HG03064 (cell line): ENCODE results near the gene PRXL2C.
"Not testable (repeated sequence)": the region's sequence is repeated elsewhere in the genome, so short reads cannot be mapped to it uniquely, and the experiment has no call there.

Experiments
- ATAC-seq: cut with Tn5 transposase; IDR thresholded peaks from one replicate; pipeline ENCODE4 v1.9.1; 2021; ENCODE audit warnings: low read depth; ENCODE audit not compliant: unreplicated experiment

PRXL2C gene

DNA sequence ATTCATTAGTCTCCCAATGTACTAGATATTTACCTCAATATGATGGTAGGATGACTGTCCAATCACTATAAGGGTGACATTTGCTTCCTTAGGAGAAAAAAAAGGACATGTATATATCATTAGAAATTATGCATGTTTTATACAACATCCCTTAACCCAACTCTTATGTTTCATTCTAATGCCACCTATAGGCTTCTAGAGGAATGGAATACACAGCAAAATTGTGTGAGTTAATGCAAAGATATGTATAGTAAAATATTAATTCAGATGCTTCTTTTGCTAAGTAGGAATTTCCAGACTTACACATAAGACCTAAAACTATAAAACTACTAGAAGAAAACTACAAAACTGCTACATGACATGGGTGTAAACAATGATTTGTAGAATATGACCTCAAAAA, 3.5 kb downstream of the PRXL2C start:
- no peak for ATAC-seq

DNA sequence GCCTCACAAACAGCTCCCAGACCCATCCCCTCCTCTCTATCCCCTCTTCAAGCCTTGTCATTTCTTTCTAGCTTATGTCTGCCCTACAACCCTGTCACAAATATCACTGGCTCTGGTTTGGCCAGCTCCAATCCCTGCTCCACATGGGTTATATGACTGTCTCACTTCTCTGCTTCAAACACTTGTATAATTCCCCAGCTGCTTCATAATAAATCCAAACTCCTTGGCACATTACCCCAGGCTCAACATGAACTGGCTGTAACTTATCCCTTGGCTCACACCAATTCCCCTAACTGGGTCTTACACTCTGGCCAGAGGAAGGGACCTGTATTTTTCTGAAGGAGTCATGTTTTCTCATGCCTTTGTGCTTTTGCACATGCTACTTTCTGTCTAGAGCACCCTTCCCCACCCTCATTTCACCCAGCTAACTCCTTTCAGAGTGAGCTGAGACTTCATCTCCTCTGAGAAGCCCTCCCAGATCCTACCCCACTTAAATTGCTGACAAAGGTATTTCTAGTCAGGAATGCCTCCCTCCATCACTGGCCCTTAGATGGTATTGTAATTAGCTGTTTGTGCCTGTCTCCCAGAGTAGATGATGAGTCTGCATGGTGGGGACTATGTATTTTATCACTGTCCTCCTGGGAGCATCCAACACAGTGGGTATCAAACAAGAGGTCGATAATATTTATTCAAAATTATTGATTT, 5.3 kb downstream of the PRXL2C start:
- ATAC-seq: no peak

DNA sequence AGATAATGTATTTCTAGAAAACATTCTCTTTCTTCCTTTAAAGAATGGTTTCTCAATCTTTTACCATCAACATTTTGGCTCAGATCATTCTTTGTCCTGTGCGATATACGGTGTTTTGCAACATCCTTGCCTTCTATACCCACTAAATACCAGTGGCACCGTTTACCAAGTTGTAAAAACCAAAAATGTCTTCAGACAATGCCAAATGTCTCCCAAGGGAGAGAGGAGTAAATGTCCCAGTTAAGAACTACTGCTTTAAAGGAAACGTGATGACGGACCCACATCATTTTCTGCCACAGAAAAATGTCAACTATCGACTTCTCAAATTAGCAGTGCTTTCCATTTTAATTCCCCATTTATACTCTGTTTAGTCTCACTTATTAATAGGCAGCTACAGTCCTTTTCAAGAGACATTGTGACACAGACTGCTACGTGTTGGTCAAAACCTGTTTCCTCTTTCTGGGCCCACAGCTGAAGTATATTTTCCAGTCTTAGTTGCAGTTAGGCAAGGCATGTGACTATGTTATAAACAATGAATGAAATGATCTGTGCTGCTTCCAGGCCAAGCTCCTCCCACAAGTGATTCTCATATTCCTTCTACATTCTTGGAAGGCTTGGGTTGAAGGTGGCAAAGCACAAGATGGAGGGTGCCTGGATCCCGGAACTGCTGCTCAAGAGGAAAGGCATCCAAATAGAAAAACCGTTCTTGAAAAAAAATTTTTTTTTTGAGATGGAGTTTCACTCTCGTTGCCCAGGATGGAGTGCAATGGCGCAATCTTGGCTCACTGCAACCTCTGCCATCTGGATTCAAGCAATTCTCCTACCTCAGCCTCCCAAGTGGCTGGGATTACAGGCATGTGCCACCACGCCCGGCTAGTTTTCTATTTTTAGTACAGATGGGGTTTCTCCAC, 8.8 kb downstream of the PRXL2C start:
- no peak for ATAC-seq

DNA sequence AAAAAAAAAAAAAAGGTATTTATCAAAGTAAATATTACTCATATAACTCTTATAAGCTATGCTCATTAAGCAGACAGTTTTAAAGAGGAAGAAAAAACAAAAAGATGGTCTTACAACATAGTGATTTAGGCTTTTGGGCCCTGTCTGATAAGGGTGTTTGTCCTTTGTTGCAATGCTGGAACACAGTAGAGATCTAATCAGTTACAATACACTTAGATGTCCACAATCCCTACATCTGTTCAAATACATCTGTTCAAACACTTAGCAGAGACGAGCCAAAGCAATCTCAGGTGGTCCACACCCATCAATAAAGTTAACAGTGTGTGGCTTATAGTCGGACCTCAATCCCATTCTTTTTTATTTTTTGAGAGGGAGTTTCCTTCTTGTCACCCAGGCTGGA, 11.0 kb downstream of the PRXL2C start:
- ATAC-seq: no peak

DNA sequence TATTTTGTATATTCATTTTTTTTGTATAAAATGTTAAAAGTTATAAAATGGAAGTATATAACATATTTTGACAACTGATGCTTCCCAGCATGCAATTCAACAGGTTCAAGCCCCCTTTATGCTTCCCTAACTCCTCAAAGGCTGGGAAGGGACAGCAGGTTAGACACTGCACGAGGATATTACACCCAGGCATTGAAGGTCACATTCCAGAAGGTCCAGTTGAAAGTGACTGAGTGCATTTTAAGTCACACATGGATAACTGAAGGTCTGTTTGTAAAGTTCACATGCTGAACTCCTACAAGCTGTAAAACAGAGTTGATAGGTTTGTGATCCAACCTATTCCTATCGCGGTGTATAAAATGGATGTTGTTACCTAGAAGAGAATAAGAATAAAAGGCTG, 13.6 kb downstream of the PRXL2C start:
- no peak for ATAC-seq

DNA sequence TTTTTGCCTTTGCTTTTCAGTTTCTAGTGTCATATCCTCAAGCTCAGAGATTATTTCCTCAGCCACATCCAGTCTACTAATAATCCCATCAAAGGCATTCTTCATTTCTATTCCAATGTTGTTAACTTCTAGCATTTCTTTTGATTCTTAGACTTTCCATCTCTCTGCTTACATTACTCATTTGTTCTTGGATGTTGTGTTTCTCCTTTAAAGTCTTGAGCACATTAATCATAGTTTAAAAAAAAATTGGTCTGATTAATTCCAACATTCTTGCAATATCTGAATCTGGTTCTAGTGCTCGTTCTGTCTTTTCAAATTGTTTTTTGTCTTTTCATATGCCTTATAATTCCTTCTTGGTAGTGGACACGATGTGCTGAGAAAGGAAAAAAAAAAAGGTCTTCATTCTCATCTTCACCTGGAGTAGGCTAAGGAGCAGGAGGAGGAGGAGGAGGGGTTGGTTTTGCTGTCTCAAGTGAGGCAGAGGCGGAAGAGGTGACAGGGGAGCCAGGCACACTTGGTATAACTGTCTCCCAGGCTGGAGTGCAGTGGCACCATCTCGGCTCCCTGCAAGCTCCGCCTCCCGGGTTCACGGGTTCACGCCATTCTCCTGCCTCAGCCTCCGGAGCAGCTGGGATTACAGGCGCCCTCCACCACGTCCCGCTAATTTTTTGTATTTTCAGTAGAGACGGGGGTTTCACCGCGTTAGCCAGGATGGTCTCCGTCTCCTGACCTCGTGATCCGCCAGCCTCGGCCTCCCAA, 16.3 kb downstream of the PRXL2C start:
- no peak for ATAC-seq

DNA sequence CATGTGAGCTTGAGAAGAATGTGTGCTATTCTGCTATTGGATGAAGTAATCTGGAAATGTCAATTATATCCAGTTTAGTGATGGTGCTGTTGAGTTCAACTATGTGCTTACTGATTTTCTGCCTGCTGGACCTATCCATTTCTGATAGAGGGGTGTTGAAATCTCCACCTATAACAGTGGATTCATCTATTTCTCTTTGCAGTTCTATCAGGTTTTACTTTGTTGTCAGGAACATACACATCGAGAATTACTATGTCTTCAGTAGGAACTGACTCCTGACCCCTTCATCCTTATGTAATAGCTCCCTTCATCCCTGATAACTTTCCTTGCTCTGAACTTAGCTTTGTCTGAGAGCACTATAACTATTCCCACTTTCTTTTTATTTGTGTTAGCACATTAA, 18.7 kb downstream of the PRXL2C start:
- no peak for ATAC-seq

DNA sequence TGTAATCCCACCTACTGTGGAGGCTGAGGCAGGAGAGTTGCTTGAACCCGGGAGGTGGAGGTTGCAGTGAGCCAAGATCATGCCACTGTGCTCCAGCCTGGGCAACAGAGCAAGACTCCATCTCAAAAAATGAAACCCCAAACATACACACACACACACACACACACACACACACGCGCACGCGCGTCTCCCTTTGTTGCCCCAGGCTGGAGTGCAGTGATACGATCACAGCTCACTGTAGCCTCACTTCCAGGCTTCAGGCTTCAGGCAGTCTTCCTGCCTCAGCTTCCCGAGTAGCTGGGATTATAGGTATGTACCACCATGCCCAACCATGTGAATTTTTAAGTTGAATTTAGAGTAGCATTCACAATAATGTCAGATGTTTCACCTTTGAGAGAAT, 21.5 kb downstream of the PRXL2C start:
- ATAC-seq: not testable (repeated sequence)

DNA sequence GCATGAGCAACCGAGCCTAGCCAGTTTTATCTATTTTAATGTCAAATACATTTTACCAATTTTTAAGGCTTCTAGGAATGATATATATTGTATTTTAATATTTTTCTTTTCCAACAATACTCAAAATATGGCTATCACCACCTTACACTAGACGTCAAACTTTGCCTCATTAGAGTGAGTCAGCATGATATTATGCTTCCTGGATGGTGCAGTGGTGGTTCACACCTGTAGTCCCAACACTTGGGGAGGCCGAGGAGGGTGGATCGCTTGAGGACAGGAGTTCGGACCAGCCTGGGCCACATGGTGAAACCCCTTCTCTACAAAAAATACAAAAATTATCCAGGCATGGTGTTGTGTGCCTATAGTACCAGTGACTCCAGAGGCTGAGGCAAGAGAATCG, 28.2 kb downstream of the PRXL2C start:
- no peak for ATAC-seq

DNA sequence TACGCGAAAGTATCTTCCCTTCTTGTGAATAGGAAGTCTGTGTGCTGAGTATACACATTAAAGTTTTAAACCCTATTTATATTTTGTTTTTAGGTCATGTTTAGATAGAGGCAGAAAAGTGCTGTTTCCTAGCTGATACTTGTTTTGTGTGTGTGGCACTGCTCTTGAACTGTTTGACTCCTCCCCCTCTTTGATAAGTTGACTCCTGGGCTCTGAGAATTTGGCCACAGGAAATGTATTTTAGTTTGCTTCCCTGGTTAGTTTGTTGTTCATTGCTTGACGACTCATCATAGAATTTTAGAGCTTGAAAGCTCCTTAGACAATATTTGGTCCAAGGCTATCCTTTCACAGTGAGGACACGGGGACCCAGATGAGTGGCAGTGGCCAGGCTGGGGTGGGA, 33.5 kb downstream of the PRXL2C start:
- no peak for ATAC-seq

DNA sequence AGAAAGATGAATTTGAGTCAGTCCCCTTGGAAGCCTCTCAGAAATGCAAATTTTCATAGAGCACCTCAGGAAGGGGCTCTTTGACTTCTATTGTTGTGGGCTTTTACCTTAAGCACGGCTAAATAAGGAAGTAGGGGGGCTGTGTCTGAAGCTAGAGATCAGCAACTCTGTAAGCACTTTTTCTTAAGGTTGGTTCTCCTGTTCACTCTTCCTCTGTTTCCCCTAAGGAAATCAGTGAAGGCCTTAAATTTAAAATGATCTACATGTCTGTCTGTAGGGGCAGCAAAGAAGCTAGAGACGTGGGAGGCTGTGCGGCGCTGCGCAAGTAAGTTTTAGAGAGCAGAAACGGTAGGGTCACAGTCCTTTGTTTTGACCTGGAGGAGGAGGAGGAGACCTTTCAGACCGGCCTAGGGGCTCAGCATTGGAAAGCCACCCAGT, 34.3 kb downstream of the PRXL2C start:
- no peak for ATAC-seq

DNA sequence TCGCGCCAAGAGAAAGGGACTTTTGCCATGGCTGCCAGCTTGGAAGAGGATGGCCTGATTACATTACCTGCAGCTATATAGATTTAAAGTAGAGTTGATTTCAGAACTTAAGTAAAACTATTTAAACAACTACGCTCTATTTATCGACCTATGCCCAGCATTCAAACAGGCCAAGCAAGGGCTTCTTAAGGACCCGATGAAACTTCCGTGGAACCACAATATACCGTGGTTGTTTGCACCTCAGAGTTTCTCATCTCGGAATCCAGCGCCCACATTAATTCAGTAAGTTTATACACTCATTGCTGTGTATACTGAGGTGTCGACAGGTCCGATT, 35.0 kb downstream of the PRXL2C start:
- no peak for ATAC-seq

DNA sequence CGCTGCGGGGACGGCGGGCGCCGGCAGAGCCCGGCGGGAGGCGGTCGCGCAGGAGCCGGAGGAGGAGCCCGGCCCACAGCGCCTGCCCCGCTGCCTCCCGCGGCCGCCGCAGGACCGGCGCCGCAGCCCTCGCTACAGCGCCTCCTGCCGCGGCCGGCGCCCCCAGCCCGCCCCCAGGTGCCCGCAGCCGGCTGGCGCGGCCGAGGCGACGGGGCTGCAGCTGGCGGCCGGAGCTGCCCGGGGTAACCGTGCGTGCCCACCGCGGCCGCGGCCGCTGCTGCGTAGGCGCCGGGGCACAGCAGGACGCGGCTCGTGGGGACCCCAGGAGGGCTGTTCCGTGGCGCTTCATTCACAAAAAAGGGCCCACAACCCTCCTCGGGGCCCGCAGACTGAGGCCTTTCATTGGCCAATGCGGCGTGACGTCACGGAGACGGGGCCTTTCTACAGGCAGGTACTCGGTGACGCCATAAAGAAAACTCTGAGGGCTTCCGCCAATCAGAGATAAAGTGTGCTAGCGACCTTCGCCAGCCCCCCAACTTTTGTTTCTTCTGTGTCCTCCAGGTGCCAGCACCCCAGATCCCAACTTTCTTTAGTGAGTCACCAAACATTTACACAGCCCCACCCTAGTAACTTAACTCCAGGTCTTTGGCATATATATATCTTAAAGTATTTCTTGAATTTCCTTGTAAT, 35.5 kb downstream of the PRXL2C start, which contains the start of gene CDC14B:
TSS of gene CDC14B (minus strand) at position 353 of the 690 bp plus-strand sequence. CDS start 465 bp downstream, outside the sequence.
- ATAC-seq: no peak

DNA sequence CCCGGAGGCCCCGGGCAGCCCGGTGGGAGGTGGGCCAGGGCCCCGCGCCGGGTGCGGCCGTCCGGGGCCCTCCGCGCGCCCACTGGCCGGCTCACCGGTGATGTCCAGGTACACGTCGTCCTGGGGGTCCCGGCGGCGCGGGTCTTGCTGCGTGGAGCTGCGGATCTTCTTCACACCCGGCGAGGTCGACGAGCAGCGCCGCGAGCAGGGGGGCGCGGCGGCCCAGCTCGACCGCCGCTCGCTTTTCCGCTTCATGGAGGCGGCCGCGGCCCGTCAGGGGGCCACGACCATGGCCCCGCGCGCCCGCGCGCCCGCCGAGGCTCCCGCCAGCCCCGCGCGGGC, 36.0 kb downstream of the PRXL2C start:
- no peak for ATAC-seq

DNA sequence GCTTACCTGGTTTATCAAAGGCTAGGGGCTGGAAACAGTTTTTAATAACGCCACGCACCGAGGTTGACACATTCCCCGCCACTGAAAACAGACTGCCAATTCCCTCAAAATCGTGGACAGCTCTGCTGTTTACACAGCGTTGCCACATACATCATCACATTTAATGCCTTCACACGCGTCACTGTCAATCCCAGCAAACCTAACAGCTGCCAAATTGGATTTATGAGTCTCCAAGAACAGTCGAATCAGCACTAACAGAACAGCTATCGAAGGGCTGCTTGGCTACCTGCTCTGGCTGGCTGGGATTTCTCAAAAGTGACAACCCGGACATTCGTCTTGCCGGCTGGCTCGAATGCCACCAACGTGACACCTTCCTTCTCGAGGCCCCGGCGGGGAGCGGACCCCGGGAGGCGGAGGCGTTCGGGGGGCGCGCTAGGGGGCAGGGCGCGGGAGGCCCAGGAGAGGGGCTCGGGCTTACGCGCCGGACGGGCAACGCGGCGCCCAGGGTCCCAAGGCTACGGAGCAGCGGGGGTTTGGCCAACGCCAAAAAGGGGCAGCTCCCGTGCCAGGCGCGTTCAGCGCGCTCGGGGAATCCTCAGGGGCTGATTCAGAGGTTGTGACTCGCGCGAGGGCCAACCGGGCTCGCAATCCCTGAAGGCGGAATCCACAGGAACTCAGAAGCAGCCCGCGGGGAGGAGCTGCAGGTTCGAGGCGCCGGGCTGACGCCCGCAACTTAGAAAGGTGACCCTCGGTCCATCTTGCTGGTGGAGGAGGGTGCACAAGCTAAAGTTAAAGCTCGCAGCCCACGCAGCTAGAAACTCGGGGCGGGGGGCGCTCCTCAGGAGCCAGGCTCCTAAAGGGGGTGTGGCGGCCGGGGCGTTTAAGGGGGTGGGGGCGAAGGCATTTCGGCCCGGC, 36.7 kb downstream of the PRXL2C start:
- no peak for ATAC-seq

DNA sequence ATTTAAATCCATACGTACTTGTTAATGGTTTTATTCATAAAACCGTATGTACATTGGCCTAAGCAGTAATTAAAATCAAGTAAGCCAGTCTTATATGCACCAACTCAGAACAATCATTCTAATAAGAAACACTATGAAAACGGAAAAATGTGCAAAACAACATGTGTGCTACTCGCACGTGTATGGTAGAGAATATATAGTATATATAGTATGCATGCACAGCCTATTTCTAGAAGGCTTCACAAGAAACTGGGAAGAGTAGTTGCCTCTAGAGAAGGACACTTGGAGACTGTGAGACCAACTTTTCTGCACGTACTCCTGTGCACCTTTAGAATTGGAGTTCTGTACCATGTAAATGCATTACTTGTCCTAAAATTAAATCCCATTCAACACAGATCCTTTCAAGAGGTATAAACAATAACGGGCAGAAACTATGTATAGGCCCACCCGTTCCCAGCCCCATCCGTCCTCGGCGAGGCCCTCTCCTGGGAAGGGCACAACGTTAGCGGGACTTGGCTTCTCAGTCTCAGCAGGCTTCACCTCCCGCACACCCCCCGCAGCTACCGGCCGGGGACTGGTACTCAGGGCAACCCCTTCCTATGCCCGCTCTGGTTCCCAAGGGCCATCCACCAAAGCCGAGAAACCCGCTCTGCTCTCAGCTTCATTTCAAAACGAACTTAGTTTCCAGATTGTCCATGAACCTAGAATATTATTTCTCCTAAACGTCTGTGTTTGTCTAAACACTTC, 37.5 kb downstream of the PRXL2C start:
- no peak for ATAC-seq

DNA sequence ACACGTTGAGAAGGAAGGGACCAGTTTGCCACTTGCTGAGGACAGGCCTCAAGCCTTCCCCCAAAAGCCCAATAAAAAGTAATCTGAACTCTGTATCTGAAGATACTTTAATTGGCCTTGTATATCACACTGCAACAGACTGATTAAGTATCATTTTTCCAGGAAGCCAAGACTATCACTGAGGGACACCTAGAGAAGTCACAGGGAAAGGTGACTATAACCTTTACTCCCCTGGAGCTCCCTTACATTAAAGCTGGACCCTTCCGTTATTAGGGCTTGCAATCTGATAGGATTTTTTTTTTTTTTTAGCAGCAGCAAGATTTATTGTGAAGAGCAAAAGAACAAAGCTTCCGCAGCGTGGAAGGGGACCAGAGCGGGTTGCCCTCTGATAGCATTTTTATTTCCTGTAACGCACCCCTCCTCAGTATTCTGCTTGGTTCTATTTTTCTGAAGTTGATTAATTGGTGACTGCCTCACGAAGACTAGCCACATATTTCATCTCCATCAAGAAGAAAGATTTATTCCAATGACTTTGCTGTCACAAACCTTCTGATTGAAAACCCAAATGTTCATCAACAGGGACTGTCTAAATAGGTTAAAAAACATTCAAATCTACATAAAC, 38.2 kb downstream of the PRXL2C start:
- no peak for ATAC-seq

DNA sequence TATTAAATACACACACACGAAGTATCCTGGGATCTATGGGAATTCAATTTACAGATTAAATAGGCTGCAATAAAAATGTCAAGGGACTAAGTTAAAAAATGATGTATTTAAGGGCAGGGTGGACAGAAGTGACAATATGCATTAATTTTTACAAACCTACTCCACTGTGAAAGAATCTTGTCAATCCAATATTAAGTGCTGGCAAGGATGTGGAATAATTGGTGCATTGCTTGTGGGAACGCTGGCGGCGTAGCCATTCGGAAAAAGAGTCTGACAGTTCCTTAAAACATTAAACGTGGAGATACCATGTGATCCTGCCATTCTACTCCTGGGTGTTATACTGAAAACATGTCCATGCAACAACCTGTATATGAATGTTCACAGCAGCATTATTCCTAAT, 39.7 kb downstream of the PRXL2C start:
- no peak for ATAC-seq

DNA sequence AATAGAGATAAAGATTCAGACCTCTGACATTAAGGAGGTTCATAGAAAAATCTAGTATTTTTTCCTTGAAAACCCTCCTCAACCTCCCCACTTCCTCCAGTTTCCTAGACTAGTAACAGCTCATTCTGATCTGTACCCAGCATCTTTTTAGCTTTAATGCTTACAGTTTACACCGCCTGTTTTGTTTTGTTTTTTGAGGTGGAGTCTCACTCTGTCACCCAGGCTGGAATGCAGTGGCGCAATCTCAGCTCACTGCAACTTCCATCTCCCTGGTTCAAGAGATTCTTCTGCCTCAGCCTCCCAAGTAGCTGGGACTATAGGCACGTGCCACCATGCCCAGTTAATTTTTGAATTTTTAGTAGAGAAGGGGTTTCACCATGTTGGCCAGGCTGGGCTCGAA, 40.5 kb downstream of the PRXL2C start:
- not testable (repeated sequence) for ATAC-seq
